Spleen (tissue), 11 donors: ENCODE measurements around the gene SYNE2. TPM values are rescaled to one million over a fixed set of nuclear protein-coding genes. Genes with fewer than 3 reads are reported as not detected.

ENCODE experiments used
- DNase-seq: peaks from one replicate; pipeline ENCODE4 v3.0.0-alpha.2; 2020
- H3K27ac ChIP-seq, 8 donors: fragments of 200-600 bp; sonication (generic) in 7 of 8; 1 replicate in 4 of 8; 2 replicates in 4 of 8; pipeline versions ENCODE4 v1.5.0 to v1.8.0; 2016 to 2021; ENCODE audit warnings: inconsistent platforms in 4 of 8, mild to moderate bottlenecking in 4 of 8, moderate library complexity in 1 of 8
- H3K27me3 ChIP-seq, 7 donors: fragments of 200-600 bp; sonication (generic) in 6 of 7; replicated peaks in 1 of 7; 1 replicate in 4 of 7; 2 replicates in 3 of 7; pipeline versions ENCODE4 v1.5.0 to v1.8.0; 2016 to 2021; ENCODE audit warnings: inconsistent platforms in 3 of 7, mild to moderate bottlenecking in 1 of 7
- H3K36me3 ChIP-seq, 6 donors: fragments of 200-600 bp; sonication (generic) in 5 of 6; 1 replicate in 4 of 6; 2 replicates in 2 of 6; pipeline versions ENCODE4 v1.5.0 to v1.8.0; 2016 to 2021; ENCODE audit warnings: inconsistent platforms in 2 of 6
- H3K4me1 ChIP-seq, 6 donors: fragments of 200-600 bp; sonication (generic) in 5 of 6; 1 replicate in 3 of 6; 2 replicates in 3 of 6; pipeline versions ENCODE4 v1.5.0 to v1.8.0; 2016 to 2021; ENCODE audit warnings: inconsistent platforms in 3 of 6
- H3K4me3 ChIP-seq, 8 donors: fragments of 200-600 bp; sonication (generic) in 7 of 8; 1 replicate in 4 of 8; 2 replicates in 4 of 8; pipeline versions ENCODE4 v1.5.0 to v1.8.0; 2016 to 2021; ENCODE audit warnings: inconsistent platforms in 4 of 8, mild to moderate bottlenecking in 4 of 8, moderate library complexity in 2 of 8
- H3K9me3 ChIP-seq, 8 donors: fragments of 200-600 bp; sonication (generic) in 7 of 8; 1 replicate in 4 of 8; 2 replicates in 4 of 8; pipeline versions ENCODE4 v1.5.0 to v1.8.0; 2016 to 2021; ENCODE audit warnings: inconsistent platforms in 4 of 8
- POLR2A ChIP-seq, 3 donors: fragments of 450-650 bp; IDR thresholded peaks; one replicate each; pipeline ENCODE4 v1.5.1; 2017; ENCODE audit warnings: antibody characterized with exemption in 3 of 3, mild to moderate bottlenecking in 1 of 3
- POLR2AphosphoS5 ChIP-seq, 3 donors: sonication (generic); formaldehyde crosslinking; IDR thresholded peaks; one replicate each; pipeline ENCODE4 v1.5.1; 2017; ENCODE audit warnings: antibody characterized with exemption in 3 of 3
- WGBS, 5 donors: extraction: QIAGEN DNeasy Blood & Tissue Kit in 3 of 5; methylation state at CpG; one replicate each; pipeline versions ENCODE4 v1.1.5 to v1.1.7; 2013 to 2018; 5-methylcytosine and 5-hydroxymethylcytosine counted together
- intact Hi-C: fragments of 100-400 bp; cut with DNase I; formaldehyde crosslinking; loops from one replicate; pipeline ENCODE4 v1.15.0; 2023; ENCODE audit warnings: low total_unique reads
- polyA plus RNA-seq, 3 donors: library from polyadenylated mRNA; stranded (reverse); fragments of 200-250 nt; gene quantifications; one replicate each; pipeline ENCODE4 v1.2.1, GENCODE V29; 2013
- total RNA-seq, 7 donors: library from RNA; depleted of rRNA in 3 of 7; stranded (reverse); fragments of >200 nt in 3 of 7; fragmentation: NEBNext Ultra II Directional in 4 of 7; extraction: Animal tissue kit (Norgen Biotek cat#: 25700) in 4 of 7; gene quantifications; one replicate each; pipeline versions ENCODE4 v1.1.0 to v1.2.1, GENCODE V29; 2016 to 2021
- TF ChIP-seq, protein P1 (sequence below), 11 experiments: fragments of 200-600 bp in 7 of 11; fragments of 450-650 bp in 4 of 11; sonication (generic) in 4 of 11; IDR thresholded peaks in 8 of 11; conservative IDR thresholded peaks in 3 of 11; 1 replicate in 7 of 11; 2 replicates in 4 of 11; pipeline versions ENCODE4 v1.4.0 to v1.8.0; 2016 to 2021; ENCODE audit warnings: antibody characterized with exemption in 11 of 11, inconsistent platforms in 4 of 11, mild to moderate bottlenecking in 1 of 11
- donor health status: healthy with polysubstance abuse.
- donor health status: DM: no; HTN: no; CAD: no; lungs with moderate emphysema.
- donor health status: DM: no; HTN: no; CAD: no.
- donor health status: Bipolar disorder and iron deficiency.
- donor health status: healthy.
- donor health status: DM: no; HTN: no; CAD: no.
- donor health status: DM: yes; HTN: yes; CAD: no.

Gene SYNE2
- total and polyA plus RNA-seq, 10 donors = 16.0 to 173 (median 147) TPM

DNA sequence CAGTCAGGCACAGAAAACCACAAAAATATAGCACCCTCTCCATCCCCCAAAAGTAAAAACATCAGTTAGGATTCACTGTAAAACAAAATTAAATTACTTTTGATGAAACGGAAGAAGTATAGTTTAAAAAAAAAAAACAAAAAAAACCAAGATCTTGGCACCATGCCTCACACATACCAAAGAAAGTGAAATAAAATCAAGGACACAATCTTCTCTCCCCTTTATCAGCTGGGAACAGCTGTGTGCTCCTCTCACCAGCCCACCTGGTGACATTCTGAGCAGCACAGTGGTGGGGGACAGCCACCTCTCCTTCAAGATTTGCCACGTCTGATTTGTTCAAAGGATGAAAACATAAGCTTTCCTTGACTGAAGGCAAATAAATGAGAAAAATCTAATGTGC lies 385.8 kb downstream of the SYNE2 start:
- 19 to 33% (median 28%) methylated on average over 2 of the region's 2 CpGs for WGBS, 5 donors
- Histone ChIP-seq H3K4me1 (peaks cover 4 to 45% (median 21%) of the 10 kb centered on the region in 6 donors), H3K27ac (no peak overlapping the region), H3K4me3 (no peak overlapping the region), H3K36me3 (no peaks in the 10 kb centered on the region), H3K27me3 (no peaks in the 10 kb centered on the region), H3K9me3 (no peaks in the 10 kb centered on the region)
- intact Hi-C loops = no loop called here
- DNase-seq = no peak
- TF ChIP-seq, protein P1, sequence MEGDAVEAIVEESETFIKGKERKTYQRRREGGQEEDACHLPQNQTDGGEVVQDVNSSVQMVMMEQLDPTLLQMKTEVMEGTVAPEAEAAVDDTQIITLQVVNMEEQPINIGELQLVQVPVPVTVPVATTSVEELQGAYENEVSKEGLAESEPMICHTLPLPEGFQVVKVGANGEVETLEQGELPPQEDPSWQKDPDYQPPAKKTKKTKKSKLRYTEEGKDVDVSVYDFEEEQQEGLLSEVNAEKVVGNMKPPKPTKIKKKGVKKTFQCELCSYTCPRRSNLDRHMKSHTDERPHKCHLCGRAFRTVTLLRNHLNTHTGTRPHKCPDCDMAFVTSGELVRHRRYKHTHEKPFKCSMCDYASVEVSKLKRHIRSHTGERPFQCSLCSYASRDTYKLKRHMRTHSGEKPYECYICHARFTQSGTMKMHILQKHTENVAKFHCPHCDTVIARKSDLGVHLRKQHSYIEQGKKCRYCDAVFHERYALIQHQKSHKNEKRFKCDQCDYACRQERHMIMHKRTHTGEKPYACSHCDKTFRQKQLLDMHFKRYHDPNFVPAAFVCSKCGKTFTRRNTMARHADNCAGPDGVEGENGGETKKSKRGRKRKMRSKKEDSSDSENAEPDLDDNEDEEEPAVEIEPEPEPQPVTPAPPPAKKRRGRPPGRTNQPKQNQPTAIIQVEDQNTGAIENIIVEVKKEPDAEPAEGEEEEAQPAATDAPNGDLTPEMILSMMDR (IDR thresholded peaks at IDR 0.05 in 8 of 11, conservative IDR thresholded peaks at IDR 0.05 in 3 of 11) = no peak
- TF ChIP-seq POLR2AphosphoS5 (IDR thresholded peaks at IDR 0.05) (no peak), POLR2A (IDR thresholded peaks at IDR 0.05) (no peak)

DNA sequence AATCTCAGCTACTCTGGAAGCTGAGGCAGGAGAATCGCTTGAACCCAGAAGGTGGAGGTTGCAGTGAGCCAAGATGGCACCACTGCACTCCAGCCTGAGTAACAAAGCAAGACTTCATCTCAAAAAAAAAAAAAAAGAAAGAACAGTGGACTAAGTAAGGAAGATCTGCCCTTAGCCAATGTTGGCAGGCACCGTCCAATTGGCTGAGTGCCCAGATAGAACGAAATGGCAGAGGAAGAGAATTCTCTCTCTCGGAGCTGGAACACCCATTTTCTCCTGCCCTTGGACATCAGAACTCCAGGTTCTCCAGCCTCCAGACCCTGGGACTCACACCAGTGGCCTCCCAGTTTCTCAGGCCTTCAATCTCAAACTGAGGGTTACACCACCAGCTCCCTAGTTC lies 391.5 kb downstream of the SYNE2 start:
- H3K4me1 ChIP-seq = no peaks in the 10 kb centered on the region
- H3K27ac ChIP-seq = no peak overlapping the region
- no peaks in the 10 kb centered on the region for H3K9me3 ChIP-seq
- intact Hi-C loops = no loop called here
- H3K27me3 ChIP-seq = no peaks in the 10 kb centered on the region
- H3K36me3 ChIP-seq = no peaks in the 10 kb centered on the region
- H3K4me3 ChIP-seq = no peak overlapping the region
- DNase-seq = no peak
- 54 to 82% (median 71%) methylated on average over 4 of the region's 4 CpGs for WGBS, 5 donors
- TF ChIP-seq, protein P1 (IDR thresholded peaks at IDR 0.05 in 8 of 11, conservative IDR thresholded peaks at IDR 0.05 in 3 of 11) = no peak
- no peak for TF ChIP-seq POLR2AphosphoS5 (IDR thresholded peaks at IDR 0.05)
- no peak for TF ChIP-seq POLR2A (IDR thresholded peaks at IDR 0.05)

DNA sequence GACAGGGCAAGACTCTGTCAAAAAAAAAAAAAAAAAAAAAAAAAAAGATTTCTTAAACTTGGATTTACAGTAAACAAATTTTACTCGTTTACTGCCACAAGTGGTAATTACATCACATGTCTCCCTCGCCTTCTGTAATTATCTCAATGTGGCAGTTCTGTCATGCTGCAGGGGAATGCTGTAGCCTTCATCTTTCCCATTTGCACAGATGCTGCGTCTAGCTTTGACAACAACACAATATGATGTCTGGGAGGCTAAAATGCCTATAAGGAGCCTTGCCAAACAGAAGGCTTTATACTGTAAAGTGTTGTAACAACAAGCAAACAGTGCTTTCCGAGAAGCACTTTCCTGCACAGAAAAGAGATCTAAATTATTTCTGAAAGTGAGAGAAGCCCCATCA lies 392.7 kb downstream of the SYNE2 start:
- intact Hi-C loops = no loop called here
- no peak overlapping the region for H3K27ac ChIP-seq
- no peaks in the 10 kb centered on the region for H3K9me3 ChIP-seq
- no peaks in the 10 kb centered on the region for H3K36me3 ChIP-seq
- H3K4me1 ChIP-seq = no peaks in the 10 kb centered on the region
- TF ChIP-seq, protein P1 (IDR thresholded peaks at IDR 0.05 in 8 of 11, conservative IDR thresholded peaks at IDR 0.05 in 3 of 11) = no peak
- TF ChIP-seq POLR2A (IDR thresholded peaks at IDR 0.05) = no peak
- no peak for TF ChIP-seq POLR2AphosphoS5 (IDR thresholded peaks at IDR 0.05)
- DNase-seq = no peak
- WGBS, 5 donors = 88 to 94% (median 91%) methylated on average over 4 of the region's 4 CpGs
- no peak overlapping the region for H3K4me3 ChIP-seq
- no peaks in the 10 kb centered on the region for H3K27me3 ChIP-seq

DNA sequence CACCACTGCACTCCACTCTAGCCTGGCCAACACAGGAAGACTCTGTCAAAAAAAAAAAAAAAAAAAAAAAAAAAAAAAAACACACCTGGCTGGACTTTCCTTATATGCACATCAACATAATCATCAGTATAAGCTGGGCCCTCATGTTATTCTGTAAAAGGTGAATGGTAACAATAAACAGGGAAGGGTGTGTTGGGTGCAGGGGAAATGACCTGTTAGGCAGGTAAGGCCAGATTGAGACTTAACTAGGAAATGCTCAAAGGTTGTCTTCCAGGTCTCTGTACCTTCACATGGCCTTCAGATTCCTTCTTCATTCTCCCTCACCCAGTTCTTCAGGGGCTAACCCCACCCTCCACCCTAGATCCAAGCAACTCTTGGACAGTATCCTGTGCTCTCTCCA lies 393.9 kb downstream of the SYNE2 start:
- H3K9me3 ChIP-seq = no peaks in the 10 kb centered on the region
- H3K36me3 ChIP-seq = no peaks in the 10 kb centered on the region
- intact Hi-C loops = no loop called here
- H3K4me3 ChIP-seq = no peak overlapping the region
- H3K27ac ChIP-seq = no peak overlapping the region
- DNase-seq = no peak
- no peaks in the 10 kb centered on the region for H3K4me1 ChIP-seq
- TF ChIP-seq POLR2AphosphoS5 (IDR thresholded peaks at IDR 0.05) (no peak), POLR2A (IDR thresholded peaks at IDR 0.05) (no peak)
- TF ChIP-seq, protein P1 (IDR thresholded peaks at IDR 0.05 in 8 of 11, conservative IDR thresholded peaks at IDR 0.05 in 3 of 11) = no peak
- no peaks in the 10 kb centered on the region for H3K27me3 ChIP-seq
